H1 (cell line): ENCODE results near the gene TAGLN2. TPM values are rescaled to one million over a fixed set of nuclear protein-coding genes. Genes with fewer than 3 reads are reported as not detected.
A peak's percentile ranks its signal among the peaks of the same experiment; 100 is the strongest.

Source experiments
- ATF2 ChIP-seq: IDR thresholded peaks from 2 replicates; pipeline ENCODE4 v1.6.1; 2012; ENCODE audit warnings: low read length, inconsistent platforms
- CHD7 ChIP-seq: fragments of 300-600 bp; sonication (generic); IDR thresholded peaks from 2 replicates; pipeline ENCODE4 v1.7.1; 2012; ENCODE audit warnings: low read length, moderate library complexity, mild to moderate bottlenecking, inconsistent platforms; ENCODE audit not compliant: insufficient replicate concordance
- NANOG ChIP-seq: IDR thresholded peaks from 2 replicates; pipeline ENCODE4 v1.6.1; 2011; ENCODE audit warnings: low read length, low read depth, mild to moderate bottlenecking, inconsistent platforms; ENCODE audit not compliant: insufficient read depth, poor library complexity, severe bottlenecking
- RAD21 ChIP-seq, 2 experiments: IDR thresholded peaks in 1 of 2; conservative IDR thresholded peaks in 1 of 2; 2 replicates each; pipeline ENCODE4 v1.6.1; 2011; ENCODE audit warnings: low read depth in 2 of 2, low read length in 2 of 2, improper control_type of control experiment in 1 of 2, inconsistent platforms in 1 of 2, mild to moderate bottlenecking in 1 of 2, moderate library complexity in 1 of 2
- RBBP5 ChIP-seq: IDR thresholded peaks from 2 replicates; pipeline ENCODE4 v1.7.1; 2012; ENCODE audit warnings: low read depth, mild to moderate bottlenecking, inconsistent platforms, low read length, moderate library complexity, borderline replicate concordance
- SRF ChIP-seq: IDR thresholded peaks from 2 replicates; pipeline ENCODE4 v1.6.1; 2011; ENCODE audit warnings: mild to moderate bottlenecking, low read depth, low read length, moderate library complexity
- polyA plus RNA-seq, 7 experiments: library from polyadenylated mRNA; depleted of rRNA in 3 of 7; stranded (reverse) in 5 of 7; unstranded in 2 of 7; fragments of >200 nt in 5 of 7; fragments of 200-250 nt in 2 of 7; gene quantifications; 1 replicate in 5 of 7; 2 replicates in 1 of 7; 4 replicates in 1 of 7; pipeline versions ENCODE4 v1.2.1 to v1.2.3, GENCODE V29; 2011 to 2013; ENCODE audit warnings: missing spikeins in 2 of 7, mixed read lengths in 2 of 7
- total RNA-seq: library from RNA; stranded (reverse); fragmentation: NEBNext Ultra II Directional; extraction: Animal tissue kit (Norgen Biotek cat#: 25700); gene quantifications from 2 replicates; pipeline ENCODE4 v1.2.1, GENCODE V29; 2021

The TAGLN2 gene
- total and polyA plus RNA-seq, 2 of the 8 experiments (the other 6 are each of a cell fraction or from before 2014, with no cell fraction given) = 93.0 to 114 TPM

- no peak for TF ChIP-seq CHD7
- 0 out of 2 replicates have a peak, but pooled peaks have one; percentile 60 for TF ChIP-seq RBBP5
- TF ChIP-seq SRF = no peak
- 0 out of 2 replicates have a peak, but pooled peaks have one; percentile 68 for TF ChIP-seq ATF2
- TF ChIP-seq NANOG = no peak
- TF ChIP-seq RAD21 (IDR thresholded peaks at IDR 0.05 in 1 of 2, conservative IDR thresholded peaks at IDR 0.05 in 1 of 2; ENCODE audit: low read depth in 2 of 2, low read length in 2 of 2) = peak in 1 of 2 experiments; percentile 16; a peak in 1 of 4 replicates
Observed at GRCh38 chr1:159924791-159925718, at the start of gene TAGLN2 (continued).
